Stimulated activated CD4-positive, alpha-beta T cell treated with anti-CD3 and anti-CD28 coated beads, Interleukin-2, amount 100 ng/mL, for 24 hours (primary cell): ENCODE measurements around the gene CDC42EP5.
"Not testable (repeated sequence)": the region's sequence is repeated elsewhere in the genome, so short reads cannot be mapped to it uniquely, and the experiment has no call there.

Experiments
- DNase-seq, 2 donors: peaks; one replicate each; pipeline ENCODE4 v3.0.0-alpha.2; 2020

Gene CDC42EP5

DNA sequence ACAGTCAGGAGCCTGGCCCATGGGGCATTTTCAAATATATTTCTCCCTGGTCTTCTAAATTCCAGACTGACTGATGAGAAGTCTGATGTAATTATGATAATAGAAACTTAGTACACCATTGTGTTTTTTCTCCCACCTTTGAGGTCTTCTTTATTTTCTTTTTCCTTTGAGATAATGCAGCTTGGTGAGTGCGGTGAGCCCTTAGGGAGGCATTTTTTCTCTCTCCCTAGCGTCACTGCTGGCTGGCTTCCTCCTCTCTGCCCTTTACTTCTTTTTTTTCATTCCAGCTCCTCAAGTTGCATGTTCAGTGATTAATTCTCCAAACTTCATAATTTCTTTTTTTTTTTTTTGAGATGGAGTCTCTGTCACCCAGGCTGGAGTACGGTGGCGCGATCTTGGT lies 12.8 kb upstream of the CDC42EP5 start:
- DNase-seq, result no peak

GRCh38 chr19:54484451-54484850 lies 11.4 kb upstream of the CDC42EP5 start:
- no peak for DNase-seq

- DNase-seq, result no peak
These were observed 9.8 kb upstream of the CDC42EP5 start for GRCh38 chr19:54482889-54483288.

GRCh38 chr19:54481326-54481930 lies 8.3 kb upstream of the CDC42EP5 start:
- peak in 1 of 2 donors; percentile 39 for DNase-seq

DNA sequence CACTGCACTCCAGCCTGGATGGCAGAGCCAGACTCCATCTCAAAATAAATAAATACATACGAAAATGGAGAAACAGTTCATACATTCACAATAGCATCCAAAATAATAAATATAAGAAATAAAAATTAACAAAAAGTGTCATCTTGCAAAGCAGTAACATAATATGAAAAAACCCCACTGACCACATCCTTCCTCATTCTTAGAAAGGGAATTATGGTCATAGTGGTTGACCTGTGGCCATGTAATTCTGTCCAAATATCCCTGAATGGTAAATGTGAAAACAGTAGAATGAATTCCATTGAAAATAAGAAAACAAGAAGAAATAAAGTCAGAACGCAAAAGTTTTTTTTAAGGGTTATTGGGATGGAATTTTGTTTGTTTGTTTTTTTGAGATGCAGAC lies 7.0 kb upstream of the CDC42EP5 start:
- DNase-seq, result no peak

DNA sequence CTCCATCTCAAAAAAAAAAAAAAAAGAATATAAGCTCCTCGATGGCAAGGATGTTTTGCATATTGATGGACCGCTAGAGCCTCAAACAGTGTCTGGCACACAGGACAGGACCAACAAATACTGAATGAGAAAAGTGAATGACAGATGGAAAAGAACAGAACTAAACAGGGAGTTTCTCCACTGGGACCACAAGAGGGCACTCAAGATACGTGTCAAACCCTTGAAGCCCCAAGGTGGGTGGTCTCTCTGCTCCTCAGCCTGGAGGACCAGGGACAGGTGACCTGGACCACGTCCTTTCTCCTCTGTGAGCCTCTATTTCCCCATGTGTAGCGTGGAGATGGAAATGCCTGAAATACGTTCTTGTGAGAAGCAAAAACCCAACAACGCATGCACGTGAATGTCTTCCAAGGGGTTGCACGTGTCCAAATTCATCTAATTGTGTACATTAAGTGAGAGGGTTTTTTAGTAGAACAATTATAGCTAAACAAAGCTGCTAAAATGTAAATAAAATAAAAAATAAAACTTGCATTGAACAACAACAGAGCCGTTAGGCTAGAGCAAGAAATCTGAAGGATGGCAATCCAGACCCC lies 5.7 kb upstream of the CDC42EP5 start:
- peak in 1 of 2 donors; percentile 26 for DNase-seq

GRCh38 chr19:54477650-54478049 lies 4.6 kb upstream of the CDC42EP5 start:
- DNase-seq, result no peak

GRCh38 chr19:54475706-54476105 lies 2.6 kb upstream of the CDC42EP5 start:
- no peak for DNase-seq

DNA sequence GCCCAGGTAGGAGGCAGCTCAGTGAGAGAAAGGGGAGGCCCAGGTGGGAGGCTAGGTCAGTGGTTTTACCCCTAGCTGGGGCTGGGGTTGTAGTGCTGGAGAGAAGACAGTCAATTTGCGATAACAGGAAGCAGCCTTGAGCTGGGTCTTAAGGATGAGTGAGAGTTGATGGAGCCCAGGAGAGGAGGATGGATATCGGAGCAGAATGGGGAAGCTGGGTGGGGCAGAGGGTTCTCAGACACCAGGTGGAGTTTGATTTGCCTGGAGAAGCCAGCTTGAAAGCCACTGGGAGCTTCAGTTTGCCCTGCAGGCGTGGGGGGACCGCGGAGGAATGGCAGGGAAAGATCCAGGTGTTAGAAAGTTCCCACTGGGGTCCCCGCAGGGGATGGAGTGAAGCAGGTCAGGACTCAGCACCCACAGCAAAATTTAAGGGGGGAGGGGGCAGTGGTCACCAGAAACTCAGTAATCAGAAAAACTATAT lies 836 bp upstream of the CDC42EP5 start:
- DNase-seq, result no peak

- DNase-seq, result no peak
These were observed 1.9 kb downstream of the CDC42EP5 start for GRCh38 chr19:54470991-54471782.

DNA sequence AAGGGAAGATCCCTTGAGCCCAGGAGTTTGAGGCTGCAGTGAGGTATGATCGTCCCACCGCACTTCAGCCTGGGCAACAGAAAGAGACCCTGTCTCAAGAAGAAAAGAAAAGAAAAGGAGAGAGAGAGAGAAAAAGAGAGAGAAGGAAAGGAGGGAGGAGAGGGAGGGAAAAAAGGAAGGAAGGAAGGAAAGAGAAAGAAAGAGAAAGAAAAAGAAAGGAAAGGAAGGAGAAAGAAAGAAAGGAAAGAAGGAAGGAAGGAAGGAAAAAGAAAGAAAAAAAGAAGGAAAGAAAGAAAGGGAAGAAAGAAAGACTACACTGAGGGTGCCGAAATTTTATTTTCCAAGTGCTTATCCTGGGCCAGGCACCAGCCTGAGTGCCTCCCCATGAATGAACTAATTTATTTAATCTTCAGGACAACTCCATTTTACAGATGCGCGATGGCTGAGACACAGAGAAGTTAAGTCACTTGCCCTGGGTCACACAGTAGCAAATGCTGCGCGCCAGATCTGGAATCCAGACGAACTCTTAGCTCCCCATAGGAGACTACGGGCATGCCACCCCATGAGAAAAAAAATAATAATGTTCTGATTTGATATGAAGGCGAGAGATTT lies 2.7 kb downstream of the CDC42EP5 start:
- no peak for DNase-seq

- DNase-seq, result no peak
These were observed 3.6 kb downstream of the CDC42EP5 start for GRCh38 chr19:54469496-54469934.

DNA sequence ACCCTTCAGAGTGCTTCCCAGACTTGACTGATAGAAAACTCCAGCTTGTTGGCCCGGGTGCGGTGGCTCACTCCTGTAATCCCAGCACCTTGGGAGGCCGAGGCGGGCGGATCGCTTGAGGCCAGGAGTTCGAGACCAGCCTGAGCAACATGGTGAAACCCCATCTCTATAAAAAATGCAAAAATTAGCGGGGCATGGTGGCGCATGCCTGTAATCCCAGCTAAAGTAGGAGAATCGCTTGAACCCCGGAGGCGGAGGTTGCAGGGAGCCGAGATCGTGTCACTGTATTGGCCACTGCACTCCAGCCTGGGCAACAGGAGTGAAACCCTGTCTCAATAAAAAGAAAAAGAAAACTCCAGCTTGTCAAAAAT lies 7.0 kb downstream of the CDC42EP5 start:
- not testable (repeated sequence) for DNase-seq

DNA sequence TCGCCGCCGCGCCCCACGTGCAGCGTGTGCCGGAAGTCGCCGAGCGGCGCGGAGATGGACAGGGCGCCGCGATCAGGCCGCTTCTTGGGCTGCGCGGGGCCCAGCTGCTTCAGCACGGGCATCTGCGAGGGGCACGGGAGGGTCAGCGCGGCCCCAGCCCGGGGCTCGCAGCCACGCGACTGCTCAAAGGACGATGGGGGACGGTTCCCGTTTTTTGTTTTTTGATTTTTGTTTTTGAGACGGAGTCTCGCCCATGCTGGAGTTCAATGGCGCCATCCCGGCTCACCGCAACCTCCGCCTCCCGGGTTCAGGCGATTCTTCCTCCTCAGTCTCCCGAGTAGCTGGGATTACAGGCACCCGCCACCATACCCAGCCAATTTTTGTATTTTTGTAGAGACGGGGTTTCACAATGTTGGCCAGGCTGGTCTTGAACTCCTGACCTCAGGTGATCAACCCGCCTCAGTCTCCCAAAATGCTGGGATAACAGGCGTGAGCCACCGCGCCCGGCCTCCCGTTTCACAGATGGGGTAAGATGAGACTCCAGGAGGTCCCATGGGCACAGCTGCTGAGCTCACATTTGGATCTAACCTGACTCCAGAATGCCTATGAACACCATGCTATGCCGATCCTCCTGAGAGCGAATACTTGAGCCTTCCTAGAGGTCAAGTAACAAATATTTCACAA lies 7.5 kb downstream of the CDC42EP5 start:
- DNase-seq, result no peak

DNA sequence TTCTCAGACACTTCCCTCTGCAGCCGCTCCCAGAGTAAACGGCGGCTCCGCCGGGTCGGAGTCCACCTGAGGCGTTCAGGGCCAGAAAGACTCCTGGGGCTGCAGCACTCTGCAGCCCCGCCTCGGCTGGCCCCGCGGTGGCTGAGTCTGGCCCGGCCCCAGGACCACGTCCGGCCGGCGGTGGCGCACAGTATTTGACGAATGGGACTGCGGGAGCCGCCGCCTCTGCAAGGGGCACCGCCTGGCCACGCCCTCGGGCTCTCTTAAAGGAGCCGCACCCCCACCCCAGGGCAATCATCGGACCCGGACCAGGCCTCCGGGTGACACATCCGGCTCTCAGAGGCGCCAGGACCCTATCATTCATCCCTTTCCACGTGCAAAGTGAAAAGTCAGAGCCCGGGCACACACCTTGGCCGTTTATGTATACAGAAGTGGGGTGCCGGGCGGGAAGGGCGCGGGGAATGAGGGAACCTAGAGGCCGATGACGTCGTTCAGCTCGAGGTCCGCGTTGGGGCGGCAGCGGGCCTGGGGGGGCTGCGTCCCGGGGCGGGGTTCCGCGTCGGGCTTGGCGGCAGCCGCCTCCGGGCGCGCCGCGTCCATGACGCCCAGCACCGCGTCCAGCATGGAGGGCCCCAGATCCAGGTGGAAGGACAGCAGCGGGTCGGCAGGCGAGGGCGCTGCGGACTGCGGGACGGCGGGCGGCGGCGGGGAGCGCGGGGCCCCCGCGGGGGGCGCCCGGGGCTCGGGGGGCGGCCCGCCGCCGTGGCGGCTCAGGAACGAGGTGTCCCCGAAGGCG lies 8.3 kb downstream of the CDC42EP5 start:
- DNase-seq, result peak; percentile 78 to 87

- DNase-seq, result peak; percentile 85 to 88
These were observed 9.0 kb downstream of the CDC42EP5 start for GRCh38 chr19:54464044-54464629.

DNA sequence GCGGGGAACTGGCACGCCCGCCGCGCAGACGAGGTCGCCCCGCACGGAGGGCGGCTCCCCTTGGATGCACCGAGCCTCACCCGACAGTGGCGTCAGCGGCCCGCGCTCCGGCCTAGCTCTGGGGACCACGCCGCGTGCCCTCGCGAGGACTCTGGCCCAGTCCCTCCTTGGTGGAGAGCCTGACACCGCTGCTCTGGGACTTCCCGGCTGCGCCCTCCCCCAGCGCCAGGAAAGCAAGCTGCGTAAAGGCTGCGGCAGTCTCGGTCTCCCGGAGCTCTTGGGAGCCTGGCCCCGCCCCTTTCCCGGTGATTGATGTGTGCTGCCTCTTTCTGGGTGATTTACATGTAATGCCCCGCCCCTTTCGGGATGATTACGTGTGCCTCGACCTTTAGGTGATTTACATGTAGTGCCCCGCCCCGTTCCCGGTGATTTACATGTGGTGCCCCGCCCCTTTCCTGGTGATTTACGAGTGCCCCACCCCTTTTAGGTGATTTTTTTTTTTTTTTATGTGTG lies 9.5 kb downstream of the CDC42EP5 start, which contains the start of gene LENG9:
Gene LENG9 (minus strand): TSS at position 248 of the 513 bp plus-strand sequence. CDS start 252 bp downstream, outside the sequence.
- DNase-seq, result peak; percentile 97 to 98

DNA sequence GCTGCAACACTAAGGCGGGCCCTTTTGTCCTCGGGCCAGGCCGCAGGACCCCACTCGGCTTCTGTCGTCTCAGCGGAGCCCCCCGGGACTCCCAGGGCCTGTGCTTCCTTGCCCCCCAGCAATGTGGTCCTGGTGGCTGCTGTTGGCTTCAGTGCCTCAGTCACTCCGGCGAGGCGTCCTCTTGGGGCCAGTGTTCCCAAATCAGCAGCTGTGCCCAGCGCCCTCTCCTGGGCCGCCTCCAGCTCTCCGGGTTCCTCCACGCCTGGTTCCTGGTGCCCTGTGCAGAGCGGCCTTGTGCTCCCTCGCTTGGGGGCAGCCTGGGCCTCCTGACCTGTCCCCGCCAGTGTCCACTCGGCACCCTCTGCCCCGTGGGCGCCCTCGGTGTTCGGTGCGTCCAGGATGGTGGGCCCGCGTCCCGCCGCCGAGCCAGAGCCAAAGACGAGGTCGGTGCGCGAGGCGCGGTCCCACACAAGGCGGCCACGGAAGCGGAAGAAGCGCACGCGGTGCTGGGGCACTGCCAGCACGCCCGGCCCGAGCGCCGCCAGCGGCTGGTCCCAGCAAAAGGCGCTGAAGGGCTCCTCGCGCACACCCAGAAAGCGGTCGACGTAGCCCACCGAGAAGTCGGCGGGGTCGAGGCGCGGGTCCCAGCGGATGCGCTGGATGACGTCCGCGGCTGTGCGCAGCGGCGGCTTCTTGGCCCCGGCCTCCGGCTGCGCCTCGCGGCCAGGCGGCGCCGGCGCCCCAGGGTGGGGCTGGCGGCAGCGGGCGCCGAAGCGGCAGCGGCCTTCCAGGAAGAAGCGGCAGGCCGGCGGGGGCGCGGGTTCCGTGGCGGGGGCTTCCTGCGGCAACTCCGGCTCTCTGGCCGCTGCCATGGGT lies 10.2 kb downstream of the CDC42EP5 start:
- peak; percentile 68 to 71 for DNase-seq

- DNase-seq, result no peak
These were observed 10.9 kb downstream of the CDC42EP5 start for GRCh38 chr19:54462047-54462654.

GRCh38 chr19:54461613-54462012 lies 11.5 kb downstream of the CDC42EP5 start:
- no peak for DNase-seq
